HEK293 (cell line): ENCODE results near the gene LNP1.

ENCODE experiments used
- CTCF ChIA-PET: fragments of 350-600 bp; formaldehyde crosslinking; extraction: SDS; loops from one replicate; lab custom pipeline; 2021; ENCODE audit warnings: antibody characterized with exemption; lab: Yijun Ruan, JAX
- POLR2A ChIA-PET: fragments of 300-600 bp; formaldehyde crosslinking; extraction: SDS; loops from one replicate; lab custom pipeline; 2020; ENCODE audit warnings: antibody characterized with exemption, inconsistent platforms; lab: Yijun Ruan, JAX
- H3K27ac ChIP-seq: fragments of 200-500 bp; sonication (Bioruptor generic); 2 replicates; pipeline ENCODE4 v1.5.1; 2014; ENCODE audit warnings: low read depth, low read length, control low read depth, inconsistent platforms; ENCODE audit errors: extremely low read depth
- H3K36me3 ChIP-seq, 2 experiments: fragments of 200-500 bp in 1 of 2; sonication (Bioruptor generic) in 1 of 2; 1 replicate in 1 of 2; 2 replicates in 1 of 2; pipeline ENCODE4 v1.5.1; 2014 to 2017; ENCODE audit warnings: inconsistent platforms in 2 of 2, low read length in 2 of 2; ENCODE audit not compliant: control insufficient read depth in 2 of 2, insufficient read depth in 1 of 2
- H3K4me1 ChIP-seq: fragments of 200-500 bp; sonication (Bioruptor generic); 2 replicates; pipeline ENCODE4 v1.5.1; 2014; ENCODE audit warnings: mild to moderate bottlenecking, low read length, inconsistent platforms; ENCODE audit not compliant: control insufficient read depth, insufficient read depth
- H3K4me3 ChIP-seq: 2 replicates; pipeline ENCODE4 v1.5.1; 2011; ENCODE audit warnings: low read depth, mild to moderate bottlenecking, control low read depth, low read length, moderate library complexity
- H3K9me3 ChIP-seq: fragments of 200-500 bp; sonication (Bioruptor generic); 2 replicates; pipeline ENCODE4 v1.5.1; 2014; ENCODE audit warnings: low read depth, low read length, inconsistent platforms; ENCODE audit not compliant: control insufficient read depth, insufficient read depth
- GFI1B ChIP-seq: fragments of 450-650 bp; formaldehyde crosslinking; IDR thresholded peaks from 2 replicates; pipeline ENCODE4 v1.5.1; 2016; ENCODE audit warnings: missing biosample characterization, missing genetic modification characterization
- KLF9 ChIP-seq: fragments of 450-650 bp; formaldehyde crosslinking; IDR thresholded peaks from 2 replicates; pipeline ENCODE4 v1.5.1; 2016; ENCODE audit warnings: missing biosample characterization, missing genetic modification characterization, low read depth
- SALL2 ChIP-seq: fragments of 450-650 bp; formaldehyde crosslinking; IDR thresholded peaks from 2 replicates; pipeline ENCODE4 v1.5.0; 2017; ENCODE audit warnings: missing biosample characterization, mild to moderate bottlenecking, missing genetic modification characterization, borderline replicate concordance
- SP3 ChIP-seq: fragments of 450-650 bp; formaldehyde crosslinking; IDR thresholded peaks from 2 replicates; pipeline ENCODE4 v1.5.1; 2016; ENCODE audit warnings: missing biosample characterization, missing genetic modification characterization
- ZFHX2 ChIP-seq: fragments of 450-650 bp; formaldehyde crosslinking; conservative IDR thresholded peaks from 2 replicates; pipeline ENCODE4 v1.5.1; 2016; ENCODE audit warnings: missing biosample characterization, missing genetic modification characterization
- ZIC2 ChIP-seq: fragments of 450-650 bp; formaldehyde crosslinking; IDR thresholded peaks from 2 replicates; pipeline ENCODE4 v1.5.1; 2016; ENCODE audit warnings: missing biosample characterization, missing genetic modification characterization
- ZNF146 ChIP-seq: fragments of 450-650 bp; formaldehyde crosslinking; IDR thresholded peaks from 2 replicates; pipeline ENCODE4 v1.5.1; 2016; ENCODE audit warnings: missing biosample characterization, missing genetic modification characterization
- ZNF184 ChIP-seq: fragments of 450-650 bp; IDR thresholded peaks from 2 replicates; pipeline ENCODE4 v1.5.1; 2018; ENCODE audit warnings: missing biosample characterization, mild to moderate bottlenecking, missing genetic modification characterization
- ZNF366 ChIP-seq: fragments of 450-650 bp; formaldehyde crosslinking; conservative IDR thresholded peaks from 2 replicates; pipeline ENCODE4 v1.5.1; 2016; ENCODE audit warnings: missing biosample characterization, missing genetic modification characterization
- ZNF654 ChIP-seq: fragments of 450-650 bp; formaldehyde crosslinking; IDR thresholded peaks from 2 replicates; pipeline ENCODE4 v1.5.1; 2016; ENCODE audit warnings: low read depth, missing biosample characterization, missing genetic modification characterization
- ZNF701 ChIP-seq: fragments of 450-650 bp; formaldehyde crosslinking; IDR thresholded peaks from 2 replicates; pipeline ENCODE4 v1.5.1; 2016; ENCODE audit warnings: missing biosample characterization, missing genetic modification characterization
- TF ChIP-seq, protein P1 (sequence below): fragments of 450-650 bp; formaldehyde crosslinking; IDR thresholded peaks from 2 replicates; pipeline ENCODE4 v1.5.1; 2016; ENCODE audit warnings: missing biosample characterization, missing genetic modification characterization, borderline replicate concordance
- TF ChIP-seq, protein P2 (sequence below): fragments of 450-650 bp; formaldehyde crosslinking; IDR thresholded peaks from 2 replicates; pipeline ENCODE4; 2016; ENCODE audit warnings: missing biosample characterization, missing genetic modification characterization
- TF ChIP-seq, protein P3 (sequence below): IDR thresholded peaks from 2 replicates; pipeline ENCODE4 v1.6.1; 2011; ENCODE audit warnings: mild to moderate bottlenecking, low read depth, low read length, borderline replicate concordance
- TF ChIP-seq, protein P4 (sequence below): fragments of 450-650 bp; formaldehyde crosslinking; IDR thresholded peaks from 2 replicates; pipeline ENCODE4 v1.5.1; 2016; ENCODE audit warnings: missing biosample characterization, missing genetic modification characterization
- TF ChIP-seq, protein P5 (sequence below): fragments of 450-650 bp; formaldehyde crosslinking; IDR thresholded peaks from 2 replicates; pipeline ENCODE4 v1.5.1; 2016; ENCODE audit warnings: missing biosample characterization, missing genetic modification characterization
- TF ChIP-seq, protein P6 (sequence below): fragments of 450-650 bp; formaldehyde crosslinking; IDR thresholded peaks from 2 replicates; pipeline ENCODE4 v1.5.1; 2016; ENCODE audit warnings: missing biosample characterization, missing genetic modification characterization
- TF ChIP-seq, protein P7 (sequence below): fragments of 450-650 bp; formaldehyde crosslinking; IDR thresholded peaks from 2 replicates; pipeline ENCODE4 v1.5.1; 2016; ENCODE audit warnings: missing biosample characterization, missing genetic modification characterization

The LNP1 gene

DNA sequence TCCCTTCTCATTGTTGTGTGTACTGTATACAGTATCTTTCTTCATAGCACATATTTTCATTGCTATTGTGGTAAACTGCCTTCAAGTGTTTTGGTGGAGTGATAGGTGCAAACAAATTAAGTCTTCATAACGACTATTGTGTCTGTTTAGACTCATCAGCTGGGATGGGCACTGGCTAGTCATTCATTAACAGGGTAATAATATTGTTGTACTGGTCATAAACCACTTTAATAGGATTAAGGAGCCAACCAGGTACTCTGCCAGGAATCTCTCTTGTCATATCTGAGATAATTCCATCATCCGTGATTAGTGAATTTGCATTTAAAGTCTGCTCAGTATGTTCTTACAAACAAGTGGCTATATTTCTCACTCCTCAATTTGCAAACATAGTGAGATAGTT lies 80.8 kb downstream of the LNP1 start:
- Histone ChIP-seq H3K4me1 (no peaks in the 10 kb centered on the region), H3K4me3 (no peak overlapping the region), H3K36me3 (no peaks in the 10 kb centered on the region), H3K9me3 (no peaks in the 10 kb centered on the region), H3K27ac (no peak overlapping the region)
- POLR2A ChIA-PET: no interaction called here
- CTCF ChIA-PET: interaction anchor here (0.7 to 0.8 kb wide), 2 partner anchors 88 to 93 kb away, joined by 3 to 5 read pairs; no protein-coding TSS in a partner anchor
- TF ChIP-seq KLF9 (no peak), ZNF654 (tag by site-specific recombination) (no peak), ZNF701 (tag by site-specific recombination) (no peak), ZNF146 (tag by site-specific recombination) (no peak), ZIC2 (tag by site-specific recombination) (no peak), SP3 (tag by site-specific recombination) (no peak), SALL2 (tag by site-specific recombination) (no peak), GFI1B (tag by site-specific recombination) (no peak), ZNF366 (tag by site-specific recombination) (no peak), ZFHX2 (tag by site-specific recombination) (no peak), ZNF184 (tag by site-specific recombination) (no peak)
- TF ChIP-seq, protein P1, sequence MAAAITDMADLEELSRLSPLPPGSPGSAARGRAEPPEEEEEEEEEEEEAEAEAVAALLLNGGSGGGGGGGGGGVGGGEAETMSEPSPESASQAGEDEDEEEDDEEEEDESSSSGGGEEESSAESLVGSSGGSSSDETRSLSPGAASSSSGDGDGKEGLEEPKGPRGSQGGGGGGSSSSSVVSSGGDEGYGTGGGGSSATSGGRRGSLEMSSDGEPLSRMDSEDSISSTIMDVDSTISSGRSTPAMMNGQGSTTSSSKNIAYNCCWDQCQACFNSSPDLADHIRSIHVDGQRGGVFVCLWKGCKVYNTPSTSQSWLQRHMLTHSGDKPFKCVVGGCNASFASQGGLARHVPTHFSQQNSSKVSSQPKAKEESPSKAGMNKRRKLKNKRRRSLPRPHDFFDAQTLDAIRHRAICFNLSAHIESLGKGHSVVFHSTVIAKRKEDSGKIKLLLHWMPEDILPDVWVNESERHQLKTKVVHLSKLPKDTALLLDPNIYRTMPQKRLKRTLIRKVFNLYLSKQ (tag by site-specific recombination): no peak
- TF ChIP-seq, protein P2, sequence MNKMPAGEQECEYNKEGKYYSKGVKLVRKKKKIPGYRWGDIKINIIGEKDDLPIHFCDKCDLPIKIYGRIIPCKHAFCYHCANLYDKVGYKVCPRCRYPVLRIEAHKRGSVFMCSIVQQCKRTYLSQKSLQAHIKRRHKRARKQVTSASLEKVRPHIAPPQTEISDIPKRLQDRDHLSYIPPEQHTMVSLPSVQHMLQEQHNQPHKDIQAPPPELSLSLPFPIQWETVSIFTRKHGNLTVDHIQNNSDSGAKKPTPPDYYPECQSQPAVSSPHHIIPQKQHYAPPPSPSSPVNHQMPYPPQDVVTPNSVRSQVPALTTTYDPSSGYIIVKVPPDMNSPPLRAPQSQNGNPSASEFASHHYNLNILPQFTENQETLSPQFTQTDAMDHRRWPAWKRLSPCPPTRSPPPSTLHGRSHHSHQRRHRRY (tag by site-specific recombination): no peak
- TF ChIP-seq, protein P3, sequence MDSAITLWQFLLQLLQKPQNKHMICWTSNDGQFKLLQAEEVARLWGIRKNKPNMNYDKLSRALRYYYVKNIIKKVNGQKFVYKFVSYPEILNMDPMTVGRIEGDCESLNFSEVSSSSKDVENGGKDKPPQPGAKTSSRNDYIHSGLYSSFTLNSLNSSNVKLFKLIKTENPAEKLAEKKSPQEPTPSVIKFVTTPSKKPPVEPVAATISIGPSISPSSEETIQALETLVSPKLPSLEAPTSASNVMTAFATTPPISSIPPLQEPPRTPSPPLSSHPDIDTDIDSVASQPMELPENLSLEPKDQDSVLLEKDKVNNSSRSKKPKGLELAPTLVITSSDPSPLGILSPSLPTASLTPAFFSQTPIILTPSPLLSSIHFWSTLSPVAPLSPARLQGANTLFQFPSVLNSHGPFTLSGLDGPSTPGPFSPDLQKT: no peak
- TF ChIP-seq, protein P4, sequence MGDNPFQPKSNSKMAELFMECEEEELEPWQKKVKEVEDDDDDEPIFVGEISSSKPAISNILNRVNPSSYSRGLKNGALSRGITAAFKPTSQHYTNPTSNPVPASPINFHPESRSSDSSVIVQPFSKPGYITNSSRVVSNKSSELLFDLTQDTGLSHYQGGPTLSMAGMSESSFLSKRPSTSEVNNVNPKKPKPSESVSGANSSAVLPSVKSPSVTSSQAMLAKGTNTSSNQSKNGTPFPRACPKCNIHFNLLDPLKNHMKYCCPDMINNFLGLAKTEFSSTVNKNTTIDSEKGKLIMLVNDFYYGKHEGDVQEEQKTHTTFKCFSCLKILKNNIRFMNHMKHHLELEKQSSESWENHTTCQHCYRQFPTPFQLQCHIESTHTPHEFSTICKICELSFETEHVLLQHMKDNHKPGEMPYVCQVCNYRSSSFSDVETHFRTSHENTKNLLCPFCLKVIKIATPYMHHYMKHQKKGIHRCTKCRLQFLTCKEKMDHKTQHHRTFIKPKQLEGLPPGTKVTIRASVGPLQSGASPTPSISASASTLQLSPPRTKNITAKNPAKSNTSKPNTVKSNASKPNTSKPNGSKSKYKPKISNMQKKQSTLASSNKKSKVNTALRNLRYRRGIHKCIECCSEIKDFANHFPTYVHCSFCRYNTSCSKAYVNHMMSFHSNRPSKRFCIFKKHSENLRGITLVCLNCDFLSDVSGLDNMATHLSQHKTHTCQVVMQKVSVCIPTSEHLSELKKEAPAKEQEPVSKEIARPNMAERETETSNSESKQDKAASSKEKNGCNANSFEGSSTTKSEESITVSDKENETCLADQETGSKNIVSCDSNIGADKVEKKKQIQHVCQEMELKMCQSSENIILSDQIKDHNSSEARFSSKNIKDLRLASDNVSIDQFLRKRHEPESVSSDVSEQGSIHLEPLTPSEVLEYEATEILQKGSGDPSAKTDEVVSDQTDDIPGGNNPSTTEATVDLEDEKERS (tag by site-specific recombination): no peak
- TF ChIP-seq, protein P5, sequence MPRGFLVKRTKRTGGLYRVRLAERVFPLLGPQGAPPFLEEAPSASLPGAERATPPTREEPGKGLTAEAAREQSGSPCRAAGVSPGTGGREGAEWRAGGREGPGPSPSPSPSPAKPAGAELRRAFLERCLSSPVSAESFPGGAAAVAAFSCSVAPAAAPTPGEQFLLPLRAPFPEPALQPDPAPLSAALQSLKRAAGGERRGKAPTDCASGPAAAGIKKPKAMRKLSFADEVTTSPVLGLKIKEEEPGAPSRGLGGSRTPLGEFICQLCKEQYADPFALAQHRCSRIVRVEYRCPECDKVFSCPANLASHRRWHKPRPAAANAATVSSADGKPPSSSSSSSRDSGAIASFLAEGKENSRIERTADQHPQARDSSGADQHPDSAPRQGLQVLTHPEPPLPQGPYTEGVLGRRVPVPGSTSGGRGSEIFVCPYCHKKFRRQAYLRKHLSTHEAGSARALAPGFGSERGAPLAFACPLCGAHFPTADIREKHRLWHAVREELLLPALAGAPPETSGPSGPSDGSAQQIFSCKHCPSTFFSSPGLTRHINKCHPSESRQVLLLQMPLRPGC: no peak
- TF ChIP-seq, protein P6, sequence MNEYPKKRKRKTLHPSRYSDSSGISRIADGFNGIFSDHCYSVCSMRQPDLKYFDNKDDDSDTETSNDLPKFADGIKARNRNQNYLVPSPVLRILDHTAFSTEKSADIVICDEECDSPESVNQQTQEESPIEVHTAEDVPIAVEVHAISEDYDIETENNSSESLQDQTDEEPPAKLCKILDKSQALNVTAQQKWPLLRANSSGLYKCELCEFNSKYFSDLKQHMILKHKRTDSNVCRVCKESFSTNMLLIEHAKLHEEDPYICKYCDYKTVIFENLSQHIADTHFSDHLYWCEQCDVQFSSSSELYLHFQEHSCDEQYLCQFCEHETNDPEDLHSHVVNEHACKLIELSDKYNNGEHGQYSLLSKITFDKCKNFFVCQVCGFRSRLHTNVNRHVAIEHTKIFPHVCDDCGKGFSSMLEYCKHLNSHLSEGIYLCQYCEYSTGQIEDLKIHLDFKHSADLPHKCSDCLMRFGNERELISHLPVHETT (tag by site-specific recombination): no peak
- TF ChIP-seq, protein P7, sequence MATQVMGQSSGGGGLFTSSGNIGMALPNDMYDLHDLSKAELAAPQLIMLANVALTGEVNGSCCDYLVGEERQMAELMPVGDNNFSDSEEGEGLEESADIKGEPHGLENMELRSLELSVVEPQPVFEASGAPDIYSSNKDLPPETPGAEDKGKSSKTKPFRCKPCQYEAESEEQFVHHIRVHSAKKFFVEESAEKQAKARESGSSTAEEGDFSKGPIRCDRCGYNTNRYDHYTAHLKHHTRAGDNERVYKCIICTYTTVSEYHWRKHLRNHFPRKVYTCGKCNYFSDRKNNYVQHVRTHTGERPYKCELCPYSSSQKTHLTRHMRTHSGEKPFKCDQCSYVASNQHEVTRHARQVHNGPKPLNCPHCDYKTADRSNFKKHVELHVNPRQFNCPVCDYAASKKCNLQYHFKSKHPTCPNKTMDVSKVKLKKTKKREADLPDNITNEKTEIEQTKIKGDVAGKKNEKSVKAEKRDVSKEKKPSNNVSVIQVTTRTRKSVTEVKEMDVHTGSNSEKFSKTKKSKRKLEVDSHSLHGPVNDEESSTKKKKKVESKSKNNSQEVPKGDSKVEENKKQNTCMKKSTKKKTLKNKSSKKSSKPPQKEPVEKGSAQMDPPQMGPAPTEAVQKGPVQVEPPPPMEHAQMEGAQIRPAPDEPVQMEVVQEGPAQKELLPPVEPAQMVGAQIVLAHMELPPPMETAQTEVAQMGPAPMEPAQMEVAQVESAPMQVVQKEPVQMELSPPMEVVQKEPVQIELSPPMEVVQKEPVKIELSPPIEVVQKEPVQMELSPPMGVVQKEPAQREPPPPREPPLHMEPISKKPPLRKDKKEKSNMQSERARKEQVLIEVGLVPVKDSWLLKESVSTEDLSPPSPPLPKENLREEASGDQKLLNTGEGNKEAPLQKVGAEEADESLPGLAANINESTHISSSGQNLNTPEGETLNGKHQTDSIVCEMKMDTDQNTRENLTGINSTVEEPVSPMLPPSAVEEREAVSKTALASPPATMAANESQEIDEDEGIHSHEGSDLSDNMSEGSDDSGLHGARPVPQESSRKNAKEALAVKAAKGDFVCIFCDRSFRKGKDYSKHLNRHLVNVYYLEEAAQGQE (tag by site-specific recombination): no peak
